ENCODE results near the gene MUC5AC.
"Not testable (repeated sequence)": the region's sequence is repeated elsewhere in the genome, so short reads cannot be mapped to it uniquely, and the experiment has no call there.

Gene MUC5AC

GRCh38 chr11:1180947-1181391 is 23.2 kb downstream of the MUC5AC start:
- no peaks in the 10 kb centered on the region for H3K4me1 ChIP-seq (ENCODE audit: control insufficient read depth, insufficient read depth, low read length)
- WGBS, 2 experiments: 92 to 93% methylated on average over 29 of the region's 29 CpGs
- H3K4me3 ChIP-seq (ENCODE audit: insufficient read depth, low read depth, low read length): no peak overlapping the region
- H3K27me3 ChIP-seq (ENCODE audit: control insufficient read depth, insufficient read depth, low read length, poor library complexity, severe bottlenecking): no peaks in the 10 kb centered on the region
- H3K36me3 ChIP-seq (ENCODE audit: control insufficient read depth, insufficient read depth, low read length): no peaks in the 10 kb centered on the region
- no peaks in the 10 kb centered on the region for H3K9me3 ChIP-seq (ENCODE audit: control insufficient read depth, low read length)
- no peak overlapping the region for H3K27ac ChIP-seq (ENCODE audit: insufficient read depth, low read depth, low read length, poor library complexity, severe bottlenecking)

DNA sequence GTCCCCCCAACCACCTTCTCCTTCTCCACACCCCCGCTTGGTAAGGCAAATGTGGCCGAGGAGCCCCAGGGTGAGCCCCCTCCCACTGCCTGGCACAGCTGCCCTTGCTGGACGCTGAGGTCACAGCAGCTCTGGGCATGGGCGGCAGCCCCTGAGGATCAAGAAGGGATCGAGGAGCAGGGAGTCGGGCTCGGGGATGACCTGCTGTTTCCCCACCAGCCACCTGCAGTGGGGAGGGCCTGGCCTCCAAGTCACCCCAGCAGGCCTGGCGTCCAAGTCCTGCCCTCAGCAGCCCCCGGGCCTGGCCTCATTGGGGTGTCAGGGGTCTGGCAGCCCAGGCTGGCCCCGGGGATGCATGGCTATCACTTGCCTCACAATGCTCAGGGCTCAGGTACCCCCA is 23.7 kb downstream of the MUC5AC start:
- H3K27ac ChIP-seq (ENCODE audit: insufficient read depth, low read depth, low read length, poor library complexity, severe bottlenecking): no peak overlapping the region
- WGBS, 2 experiments: 91% methylated on average over 10 of the region's 10 CpGs
- no peaks in the 10 kb centered on the region for H3K27me3 ChIP-seq (ENCODE audit: control insufficient read depth, insufficient read depth, low read length, poor library complexity, severe bottlenecking)
- H3K4me3 ChIP-seq (ENCODE audit: insufficient read depth, low read depth, low read length): no peak overlapping the region
- no peaks in the 10 kb centered on the region for H3K36me3 ChIP-seq (ENCODE audit: control insufficient read depth, insufficient read depth, low read length)
- no peaks in the 10 kb centered on the region for H3K9me3 ChIP-seq (ENCODE audit: control insufficient read depth, low read length)
- H3K4me1 ChIP-seq (ENCODE audit: control insufficient read depth, insufficient read depth, low read length): no peaks in the 10 kb centered on the region

DNA sequence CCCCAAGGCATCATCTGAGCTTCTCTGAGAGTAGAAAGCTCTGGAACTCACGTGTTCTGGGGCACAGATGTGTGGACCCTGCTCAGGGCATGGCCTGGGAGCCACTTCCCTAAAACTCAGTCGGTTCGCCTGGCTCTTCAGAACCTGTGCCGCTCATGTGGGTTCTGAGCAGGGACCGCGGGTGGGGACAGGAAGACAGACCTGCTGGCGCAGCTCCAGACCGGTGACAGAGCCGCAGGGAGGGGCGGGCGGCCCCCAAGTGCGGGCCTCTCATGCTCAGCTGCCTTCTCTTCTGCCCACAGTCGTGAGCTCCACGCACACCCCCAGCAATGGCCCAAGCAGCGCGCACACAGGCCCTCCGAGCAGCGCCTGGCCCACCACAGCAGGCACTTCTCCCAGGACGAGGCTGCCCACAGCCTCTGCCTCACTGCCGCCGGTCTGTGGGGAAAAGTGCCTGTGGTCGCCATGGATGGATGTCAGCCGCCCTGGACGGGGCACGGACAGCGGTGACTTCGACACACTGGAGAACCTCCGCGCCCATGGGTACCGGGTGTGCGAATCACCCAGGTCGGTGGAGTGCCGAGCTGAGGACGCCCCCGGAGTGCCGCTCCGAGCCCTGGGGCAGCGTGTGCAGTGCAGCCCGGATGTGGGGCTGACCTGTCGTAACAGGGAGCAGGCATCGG is 24.2 kb downstream of the MUC5AC start:
- 91% methylated on average over 41 of the region's 41 CpGs for WGBS, 2 experiments
- no peak overlapping the region for H3K4me3 ChIP-seq (ENCODE audit: insufficient read depth, low read depth, low read length)
- H3K27ac ChIP-seq (ENCODE audit: insufficient read depth, low read depth, low read length, poor library complexity, severe bottlenecking): no peak overlapping the region
- H3K27me3 ChIP-seq (ENCODE audit: control insufficient read depth, insufficient read depth, low read length, poor library complexity, severe bottlenecking): no peaks in the 10 kb centered on the region
- H3K4me1 ChIP-seq (ENCODE audit: control insufficient read depth, insufficient read depth, low read length): no peaks in the 10 kb centered on the region
- H3K9me3 ChIP-seq (ENCODE audit: control insufficient read depth, low read length): no peaks in the 10 kb centered on the region
- no peaks in the 10 kb centered on the region for H3K36me3 ChIP-seq (ENCODE audit: control insufficient read depth, insufficient read depth, low read length)

- not testable (repeated sequence) for H3K4me3 ChIP-seq (ENCODE audit: insufficient read depth, low read depth, low read length); H3K36me3 ChIP-seq (ENCODE audit: control insufficient read depth, insufficient read depth, low read length); H3K4me1 ChIP-seq (ENCODE audit: control insufficient read depth, insufficient read depth, low read length); H3K9me3 ChIP-seq (ENCODE audit: control insufficient read depth, low read length); H3K27ac ChIP-seq (ENCODE audit: insufficient read depth, low read depth, low read length, poor library complexity, severe bottlenecking); H3K27me3 ChIP-seq (ENCODE audit: control insufficient read depth, insufficient read depth, low read length, poor library complexity, severe bottlenecking)
- WGBS, 2 experiments: 92 to 94% methylated on average over 18 to 19 of the region's 22 CpGs
These were observed 26.4 kb downstream of the MUC5AC start for GRCh38 chr11:1184139-1184538.

- WGBS, 2 experiments: 86% methylated on average over 15 of the region's 15 CpGs
- H3K27me3 ChIP-seq (ENCODE audit: control insufficient read depth, insufficient read depth, low read length, poor library complexity, severe bottlenecking); H3K36me3 ChIP-seq (ENCODE audit: control insufficient read depth, insufficient read depth, low read length); H3K4me1 ChIP-seq (ENCODE audit: control insufficient read depth, insufficient read depth, low read length); H3K4me3 ChIP-seq (ENCODE audit: insufficient read depth, low read depth, low read length); H3K27ac ChIP-seq (ENCODE audit: insufficient read depth, low read depth, low read length, poor library complexity, severe bottlenecking); H3K9me3 ChIP-seq (ENCODE audit: control insufficient read depth, low read length): not testable (repeated sequence)
These were observed 30.8 kb downstream of the MUC5AC start for GRCh38 chr11:1188451-1189130.

DNA sequence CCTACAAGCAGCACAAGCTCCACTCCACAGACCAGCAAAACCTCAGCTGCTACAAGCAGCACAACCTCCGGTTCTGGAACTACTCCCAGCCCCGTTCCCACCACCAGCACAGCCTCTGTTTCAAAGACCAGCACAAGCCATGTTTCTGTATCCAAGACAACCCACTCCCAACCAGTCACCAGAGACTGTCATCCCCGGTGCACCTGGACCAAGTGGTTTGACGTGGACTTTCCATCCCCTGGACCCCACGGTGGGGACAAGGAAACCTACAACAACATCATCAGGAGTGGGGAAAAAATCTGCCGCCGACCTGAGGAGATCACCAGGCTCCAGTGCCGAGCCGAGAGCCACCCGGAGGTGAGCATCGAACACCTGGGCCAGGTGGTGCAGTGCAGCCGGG is 32.1 kb downstream of the MUC5AC start:
- not testable (repeated sequence) for H3K27ac ChIP-seq (ENCODE audit: insufficient read depth, low read depth, low read length, poor library complexity, severe bottlenecking); H3K36me3 ChIP-seq (ENCODE audit: control insufficient read depth, insufficient read depth, low read length); H3K4me3 ChIP-seq (ENCODE audit: insufficient read depth, low read depth, low read length); H3K9me3 ChIP-seq (ENCODE audit: control insufficient read depth, low read length); H3K4me1 ChIP-seq (ENCODE audit: control insufficient read depth, insufficient read depth, low read length); H3K27me3 ChIP-seq (ENCODE audit: control insufficient read depth, insufficient read depth, low read length, poor library complexity, severe bottlenecking)
- 78 to 94% methylated on average over 4 to 5 of the region's 12 CpGs for WGBS, 2 experiments

GRCh38 chr11:1191786-1192470 is 34.2 kb downstream of the MUC5AC start:
- H3K4me3 ChIP-seq (ENCODE audit: insufficient read depth, low read depth, low read length); H3K27me3 ChIP-seq (ENCODE audit: control insufficient read depth, insufficient read depth, low read length, poor library complexity, severe bottlenecking); H3K4me1 ChIP-seq (ENCODE audit: control insufficient read depth, insufficient read depth, low read length); H3K9me3 ChIP-seq (ENCODE audit: control insufficient read depth, low read length); H3K36me3 ChIP-seq (ENCODE audit: control insufficient read depth, insufficient read depth, low read length); H3K27ac ChIP-seq (ENCODE audit: insufficient read depth, low read depth, low read length, poor library complexity, severe bottlenecking): not testable (repeated sequence)
- 86% methylated on average over 20 to 22 of the region's 22 CpGs for WGBS, 2 experiments

- Histone ChIP-seq H3K4me3 (ENCODE audit: insufficient read depth, low read depth, low read length) (no peak overlapping the region), H3K27ac (ENCODE audit: insufficient read depth, low read depth, low read length, poor library complexity, severe bottlenecking) (no peak overlapping the region)
- WGBS, 2 experiments: 90 to 91% methylated on average over 17 of the region's 17 CpGs
These were observed 35.1 kb downstream of the MUC5AC start for GRCh38 chr11:1192741-1193325.

DNA sequence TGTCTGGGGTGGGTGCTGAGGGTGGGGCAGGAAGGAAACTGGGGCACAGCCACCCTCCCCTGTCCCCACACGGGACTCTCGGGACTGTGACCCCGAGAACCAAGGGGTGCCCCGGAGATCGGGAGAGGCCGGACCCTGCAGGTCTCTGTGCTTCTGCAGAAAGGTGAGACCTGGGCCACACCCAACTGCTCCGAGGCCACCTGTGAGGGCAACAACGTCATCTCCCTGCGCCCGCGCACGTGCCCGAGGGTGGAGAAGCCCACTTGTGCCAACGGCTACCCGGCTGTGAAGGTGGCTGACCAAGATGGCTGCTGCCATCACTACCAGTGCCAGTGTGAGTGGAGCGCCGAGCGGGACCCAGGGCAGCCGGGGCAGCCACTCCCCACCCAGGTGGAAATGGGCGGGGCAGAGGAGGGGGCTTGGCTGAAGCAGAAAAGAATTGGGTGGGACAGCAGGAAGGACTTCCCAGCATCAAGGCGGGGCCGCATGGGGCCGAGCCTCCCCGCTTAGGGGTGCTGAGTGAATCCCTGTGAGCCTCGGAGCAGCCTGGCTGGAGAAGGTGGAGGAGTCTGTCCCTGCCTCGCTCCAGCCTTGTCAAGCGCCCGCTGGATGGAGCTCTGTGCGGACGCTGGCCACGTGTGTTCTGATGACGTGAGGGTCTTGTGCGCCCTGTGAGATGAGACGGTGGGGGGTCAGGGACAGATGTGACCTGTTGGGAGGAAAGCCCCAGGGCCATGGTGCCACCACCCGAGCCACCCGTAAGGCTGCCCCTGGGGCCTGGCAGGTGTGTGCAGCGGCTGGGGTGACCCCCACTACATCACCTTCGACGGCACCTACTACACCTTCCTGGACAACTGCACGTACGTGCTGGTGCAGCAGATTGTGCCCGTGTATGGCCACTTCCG is 35.8 kb downstream of the MUC5AC start:
- no peaks in the 10 kb centered on the region for H3K36me3 ChIP-seq (ENCODE audit: control insufficient read depth, insufficient read depth, low read length)
- H3K27ac ChIP-seq (ENCODE audit: insufficient read depth, low read depth, low read length, poor library complexity, severe bottlenecking): no peak overlapping the region
- no peaks in the 10 kb centered on the region for H3K27me3 ChIP-seq (ENCODE audit: control insufficient read depth, insufficient read depth, low read length, poor library complexity, severe bottlenecking)
- WGBS, 2 experiments: 92 to 93% methylated on average over 43 of the region's 43 CpGs
- no peaks in the 10 kb centered on the region for H3K4me1 ChIP-seq (ENCODE audit: control insufficient read depth, insufficient read depth, low read length)
- H3K4me3 ChIP-seq (ENCODE audit: insufficient read depth, low read depth, low read length): no peak overlapping the region
- H3K9me3 ChIP-seq (ENCODE audit: control insufficient read depth, low read length): no peaks in the 10 kb centered on the region

More at GRCh38 chr11:1192741-1193325, 35.1 kb downstream of the MUC5AC start:
- H3K4me1 ChIP-seq (ENCODE audit: control insufficient read depth, insufficient read depth, low read length): no peaks in the 10 kb centered on the region
- H3K36me3 ChIP-seq (ENCODE audit: control insufficient read depth, insufficient read depth, low read length): no peaks in the 10 kb centered on the region
- H3K9me3 ChIP-seq (ENCODE audit: control insufficient read depth, low read length): no peaks in the 10 kb centered on the region
- H3K27me3 ChIP-seq (ENCODE audit: control insufficient read depth, insufficient read depth, low read length, poor library complexity, severe bottlenecking): no peaks in the 10 kb centered on the region

All from ectodermal cell (in vitro differentiated cells).